Stimulated activated CD4-positive, alpha-beta T cell treated with anti-CD3 and anti-CD28 coated beads, Interleukin-4, amount 100 ng/mL, for 1 hour (primary cell): Measurements from ENCODE around the gene FN1.
A peak's percentile ranks its signal among the peaks of the same experiment; 100 is the strongest.

Experiments
- DNase-seq: peaks from one replicate; pipeline ENCODE4 v3.0.0-alpha.2; 2020

Gene FN1

DNA sequence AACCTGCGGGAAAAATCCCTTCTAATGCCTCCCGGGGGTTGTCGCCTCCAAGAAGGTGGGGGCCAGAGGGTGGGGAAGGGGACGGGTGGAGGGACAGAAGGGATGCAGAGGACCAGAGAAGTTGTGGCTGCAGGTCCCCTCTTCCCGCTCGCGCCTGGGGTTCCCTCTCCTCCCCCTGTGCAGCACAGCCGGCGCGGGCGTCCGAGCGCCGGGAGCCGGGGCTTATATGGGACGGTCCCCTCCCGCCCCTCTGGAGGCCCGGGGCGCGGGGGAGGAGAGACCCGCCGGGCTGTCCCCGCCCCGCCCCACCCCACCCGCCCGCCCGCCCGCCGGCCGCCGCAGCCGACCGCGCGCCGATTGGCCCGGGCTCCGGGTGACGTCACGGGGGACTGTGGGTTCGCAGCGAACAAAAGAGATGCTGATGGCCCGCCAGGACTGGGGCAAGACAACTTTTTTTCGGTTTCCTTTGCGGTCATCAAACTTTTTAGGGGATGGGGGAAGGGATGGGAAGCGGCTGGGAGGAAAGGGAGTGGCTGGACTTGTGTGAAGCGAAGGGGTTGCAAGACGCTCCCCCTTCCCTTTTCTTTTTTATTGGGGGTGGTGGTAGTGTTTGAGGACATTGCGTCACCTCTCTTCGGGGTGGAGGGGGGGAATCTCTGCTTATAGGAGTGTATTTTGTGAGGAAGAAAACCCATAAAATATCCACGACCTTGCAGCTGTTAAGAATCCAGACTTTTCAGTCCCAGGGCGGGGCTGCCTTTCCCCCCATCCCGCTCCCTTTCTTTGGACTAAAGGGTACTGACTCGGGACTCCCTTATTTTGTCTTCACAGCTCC, at the start of gene FN1:
Gene FN1, minus strand, starts transcription at position 199 of the 835 bp plus-strand sequence. CDS start 266 bp downstream, outside the sequence.
- peak; percentile 64 for DNase-seq

DNA sequence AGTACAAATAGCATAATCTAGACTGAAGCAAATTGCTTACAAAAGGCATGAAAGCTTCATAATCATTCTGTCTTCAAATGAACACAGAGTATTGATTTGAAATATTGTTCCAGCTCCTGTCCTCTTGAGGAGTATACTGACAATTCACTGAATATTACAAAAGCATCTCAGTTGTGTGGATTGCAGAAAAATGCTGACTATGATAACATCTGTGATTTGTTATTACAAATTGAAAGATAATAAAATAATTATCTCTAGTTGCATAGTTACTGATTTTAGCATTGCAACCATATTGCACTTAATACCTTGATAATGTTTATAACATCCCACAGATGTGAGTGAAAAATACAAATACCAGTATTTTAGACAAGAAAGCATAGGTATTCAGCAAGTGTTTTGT, 49.2 kb upstream of the FN1 start:
- DNase-seq: no peak

- no peak for DNase-seq
These were observed 48.7 kb upstream of the FN1 start for GRCh38 chr2:215484570-215484969.

DNA sequence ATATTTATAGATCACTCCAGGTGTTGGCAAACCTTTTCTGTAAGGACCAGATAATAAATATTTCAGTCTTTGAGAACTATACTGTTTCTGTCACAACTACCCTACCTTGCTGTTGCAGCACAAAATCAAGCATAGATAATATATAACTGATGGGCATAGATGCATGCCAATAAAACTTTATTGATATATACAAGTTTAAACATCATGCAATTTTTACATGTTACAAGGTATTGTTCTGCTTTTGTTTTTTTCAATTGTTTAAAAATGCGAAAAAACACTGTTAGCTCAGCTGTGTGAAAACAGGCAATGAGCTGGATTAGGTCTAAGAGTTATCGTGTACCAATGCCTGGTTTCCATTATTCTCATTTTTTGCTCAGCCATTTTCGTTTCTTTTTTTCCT, 47.6 kb upstream of the FN1 start:
- DNase-seq: no peak

DNA sequence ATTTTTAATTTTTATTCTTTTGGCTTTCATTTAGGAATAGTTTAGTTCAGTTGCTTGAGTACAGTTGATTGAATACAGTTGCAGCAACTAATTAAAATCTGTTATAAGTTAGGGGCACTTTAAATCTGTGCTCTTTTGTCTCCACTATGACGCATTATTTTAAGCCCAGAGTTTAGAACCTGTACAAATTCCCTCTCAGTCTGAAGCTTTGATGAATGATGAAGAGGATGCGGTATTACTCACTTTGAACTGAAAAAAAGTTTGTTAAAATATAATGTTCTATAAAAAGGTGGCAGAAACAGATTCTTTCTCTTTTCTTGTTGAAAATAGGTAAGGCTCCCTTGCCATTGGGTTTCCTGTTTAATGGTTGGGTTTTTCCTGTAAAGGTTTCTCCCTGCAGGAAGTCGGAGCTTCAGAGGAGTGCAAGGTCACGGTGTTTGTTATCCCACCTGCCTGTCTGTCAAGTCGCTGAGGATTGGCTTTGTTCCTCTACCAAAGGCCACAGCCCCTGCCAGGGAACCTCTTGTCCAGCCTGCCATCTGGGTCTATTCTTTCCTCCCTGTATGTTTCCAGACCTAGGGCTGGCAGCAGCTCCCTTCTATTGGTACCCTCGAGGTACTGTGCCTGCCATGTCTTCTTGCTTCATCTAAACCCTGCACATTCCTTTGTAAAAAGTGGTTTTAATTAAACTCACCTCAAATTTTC, 43.8 kb upstream of the FN1 start:
- DNase-seq: no peak

DNA sequence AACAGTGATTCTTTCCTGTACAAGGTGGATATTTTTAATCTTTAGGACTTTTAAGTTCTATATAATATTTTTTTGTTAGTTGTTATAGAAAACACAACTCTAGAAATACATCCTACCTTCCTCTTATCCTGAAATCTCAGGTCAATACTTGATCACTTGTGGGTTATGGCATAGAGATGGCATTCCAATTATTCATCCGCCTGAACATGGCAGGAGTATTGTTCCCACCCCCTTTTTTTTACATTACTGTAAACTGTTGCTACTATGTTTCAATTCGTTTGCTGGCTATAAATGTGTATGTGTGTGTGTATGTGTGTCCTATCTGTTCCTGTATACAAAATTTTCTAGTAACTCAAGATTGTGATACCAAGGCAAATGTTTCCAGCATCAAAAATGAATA, 43.3 kb upstream of the FN1 start:
- no peak for DNase-seq

DNA sequence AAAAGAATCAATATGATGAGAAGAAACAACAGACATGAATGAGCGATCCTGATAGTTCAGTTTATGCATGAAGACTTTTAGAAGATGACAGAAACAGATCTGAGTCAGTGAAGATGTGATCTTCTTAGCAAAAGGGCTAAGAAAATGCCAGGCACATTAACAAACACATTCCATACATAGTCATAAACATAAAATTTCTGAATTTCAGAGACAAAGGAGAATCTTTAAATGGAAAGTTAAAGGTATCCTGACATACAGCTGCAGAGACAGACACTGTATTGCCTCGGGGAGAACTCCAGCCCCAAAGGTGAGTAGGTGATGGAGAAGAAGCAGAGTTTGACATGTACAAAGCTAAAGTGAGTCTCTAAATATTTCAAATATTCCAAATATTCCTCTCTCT, 40.6 kb upstream of the FN1 start:
- DNase-seq: no peak

- no peak for DNase-seq
These were observed 30.4 kb upstream of the FN1 start for GRCh38 chr2:215466097-215466909.

GRCh38 chr2:215465256-215465655, 29.4 kb upstream of the FN1 start:
- DNase-seq: no peak

DNA sequence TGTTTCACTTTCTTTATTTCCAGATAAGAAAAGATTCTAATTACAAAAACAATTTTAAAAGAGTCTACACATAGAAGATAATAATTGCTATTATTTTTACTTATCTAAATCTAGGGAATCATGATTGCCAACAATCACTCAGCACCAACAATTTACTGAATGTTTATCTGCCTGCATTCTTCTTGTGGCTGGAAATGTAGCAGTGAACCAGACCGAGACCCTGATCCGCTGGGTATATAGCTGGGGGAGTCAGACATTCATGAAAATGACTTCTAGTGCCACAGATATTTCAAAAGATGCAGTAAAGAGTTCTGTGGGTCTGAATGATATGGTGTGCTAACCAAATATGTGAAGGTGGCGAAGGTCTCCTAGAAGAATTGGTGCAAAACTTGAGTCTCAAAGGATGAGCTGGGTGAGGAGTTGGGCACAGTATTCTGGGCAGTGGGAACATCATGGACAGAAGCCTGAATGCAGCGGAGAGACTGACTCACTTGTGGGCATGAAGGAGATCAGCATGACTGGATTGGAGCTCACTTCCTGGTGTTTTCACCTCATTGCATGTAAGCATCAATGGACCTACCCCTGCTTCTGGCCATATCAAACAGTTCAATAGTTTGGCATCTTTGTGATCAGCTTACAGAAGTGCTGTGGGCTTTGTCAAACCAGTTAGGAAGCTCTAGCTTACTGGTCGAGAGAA, 26.1 kb upstream of the FN1 start:
- no peak for DNase-seq

- no peak for DNase-seq
These were observed 25.0 kb upstream of the FN1 start for GRCh38 chr2:215460682-215461382.

DNA sequence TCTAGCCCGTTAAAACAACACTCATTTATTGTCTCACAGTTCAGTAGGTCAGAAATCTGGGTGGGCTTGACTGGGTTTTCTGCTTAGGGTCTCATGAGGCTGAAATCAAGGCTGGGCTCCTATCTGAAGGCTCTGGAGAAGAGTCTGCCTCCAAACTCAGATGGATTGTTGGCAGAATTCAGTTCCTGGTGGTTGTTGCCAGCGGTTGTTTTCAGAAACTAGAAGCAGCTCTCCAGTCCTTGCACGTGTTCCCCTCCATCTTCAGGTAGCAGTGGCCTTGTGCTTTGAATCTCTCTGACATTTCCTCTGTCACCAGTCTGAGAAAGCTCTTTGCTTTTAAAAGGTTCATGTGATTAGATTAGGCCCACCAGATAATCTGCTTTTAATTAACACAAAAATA, 20.1 kb upstream of the FN1 start:
- DNase-seq: no peak

DNA sequence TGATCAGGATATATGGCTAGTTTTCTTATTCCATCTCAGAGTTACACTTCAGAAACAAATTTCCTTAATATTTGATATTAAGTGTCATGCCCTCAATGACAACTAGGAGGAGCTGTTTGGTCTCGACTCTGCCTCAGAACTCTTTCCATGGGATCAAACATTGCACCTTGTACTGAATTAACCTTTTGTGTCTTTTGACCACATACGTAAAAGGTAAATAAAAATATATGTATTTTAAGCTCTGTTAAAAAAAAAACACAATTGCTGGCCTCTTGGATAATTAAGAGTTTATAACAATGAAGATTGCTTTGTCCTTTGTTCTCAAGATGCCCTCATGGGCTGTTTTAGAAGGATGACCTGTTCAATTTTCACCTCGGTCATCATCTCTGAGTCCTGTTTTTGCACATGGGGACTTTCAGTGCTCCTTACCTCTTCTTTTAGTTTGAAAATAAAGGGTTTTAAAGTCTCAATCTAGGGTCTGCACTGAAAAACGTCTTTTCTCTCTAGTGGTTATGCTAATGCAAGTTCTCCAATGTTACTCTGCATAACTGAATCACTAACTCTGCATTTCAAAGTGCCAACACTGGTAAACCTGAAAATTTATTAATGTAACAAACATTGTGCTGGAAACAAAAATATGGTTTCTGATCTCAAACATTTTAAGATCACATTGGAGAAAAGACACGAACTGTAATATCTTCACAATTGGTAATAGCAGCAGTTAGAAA, 18.8 kb upstream of the FN1 start:
- DNase-seq: no peak

DNA sequence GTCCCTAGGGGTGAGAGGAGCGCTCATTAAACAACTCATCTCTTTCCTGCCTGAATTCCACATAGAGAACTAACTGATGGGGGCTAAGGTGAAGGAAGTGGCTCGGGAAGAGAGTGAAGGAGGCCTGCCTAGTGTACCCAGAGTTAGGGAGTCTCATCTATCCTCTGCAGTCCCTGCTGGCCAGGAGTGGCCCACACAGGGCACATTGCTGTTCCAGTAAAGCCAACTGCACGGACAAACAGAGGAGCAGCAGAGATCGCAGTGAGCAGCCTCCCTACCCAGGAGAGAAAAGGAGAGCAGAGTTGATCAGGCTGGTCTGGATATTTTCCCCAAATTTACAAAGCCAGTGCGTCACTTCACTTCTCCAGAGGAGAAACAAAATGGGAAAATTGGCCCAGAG, 16.9 kb upstream of the FN1 start:
- no peak for DNase-seq

DNA sequence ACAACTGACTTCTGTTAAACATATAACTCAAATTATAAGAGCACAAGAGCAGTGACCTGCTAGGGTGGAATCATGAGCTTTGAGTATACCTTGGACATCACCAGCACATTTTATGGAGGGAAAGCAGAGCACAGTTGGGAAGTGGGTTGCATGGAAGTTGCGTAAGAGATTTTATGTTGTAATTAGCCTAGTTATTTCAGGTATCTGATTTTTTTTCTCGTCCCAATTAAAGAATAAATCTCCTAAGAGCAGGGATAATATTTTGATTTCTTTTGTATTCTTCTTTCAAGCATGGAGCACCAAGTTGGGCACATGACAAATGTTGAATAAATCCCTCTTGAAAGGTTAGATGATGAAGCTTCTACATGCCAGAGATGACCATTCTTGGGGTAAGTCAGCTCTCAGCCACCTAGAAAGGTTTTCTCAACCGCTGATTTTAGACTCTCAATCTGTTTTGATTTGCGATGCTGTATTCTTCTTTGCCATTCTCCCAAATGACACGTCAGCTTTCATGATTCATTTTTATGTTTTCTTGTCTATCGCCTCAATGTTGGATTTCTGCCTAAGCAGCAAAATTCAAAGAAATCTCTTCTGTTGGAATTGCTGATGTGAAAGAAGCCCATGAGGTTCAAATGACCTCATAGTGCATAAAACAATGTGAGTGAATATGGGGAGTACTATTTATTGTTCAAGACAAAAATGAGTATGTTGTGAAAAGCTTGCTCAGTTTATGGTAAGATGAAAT, 15.3 kb upstream of the FN1 start:
- DNase-seq: no peak

DNA sequence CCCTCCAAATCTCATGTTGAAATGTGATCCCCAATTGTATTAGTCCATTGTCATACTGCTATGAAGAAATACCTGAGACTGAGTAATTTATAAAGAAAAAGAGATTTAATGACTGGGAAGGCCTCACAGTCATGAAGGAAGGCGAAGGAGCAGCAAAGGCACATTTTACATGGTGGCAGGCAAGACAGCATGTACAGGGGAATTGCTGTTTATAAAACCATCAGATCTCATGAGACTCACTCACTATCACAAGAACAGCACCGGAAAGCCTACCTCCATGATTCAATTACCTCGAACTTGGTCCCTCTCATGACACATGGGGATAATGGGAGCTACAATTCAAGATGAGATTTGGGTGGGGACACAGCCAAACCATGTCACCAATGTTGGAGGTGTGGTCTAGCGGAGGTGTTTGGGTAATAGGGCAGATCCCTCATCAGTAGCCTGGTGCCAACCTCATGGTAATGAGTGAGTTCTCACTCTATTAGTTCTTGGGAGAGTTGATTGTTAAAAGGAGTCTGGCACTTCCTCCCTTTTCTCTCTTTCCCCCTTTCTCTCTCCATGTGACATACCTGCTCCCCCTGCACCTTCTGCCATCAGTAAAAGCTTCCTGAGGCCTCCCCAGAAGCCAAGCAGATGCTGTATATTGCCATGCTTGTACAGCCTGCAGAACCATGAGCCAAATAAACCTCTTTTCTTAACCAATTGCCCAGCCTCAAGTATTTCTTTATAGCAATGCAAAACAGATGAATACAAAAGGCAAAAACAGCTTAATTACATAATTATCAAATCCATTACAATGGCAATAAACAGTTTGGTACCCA, 14.5 kb upstream of the FN1 start:
- DNase-seq: no peak

DNA sequence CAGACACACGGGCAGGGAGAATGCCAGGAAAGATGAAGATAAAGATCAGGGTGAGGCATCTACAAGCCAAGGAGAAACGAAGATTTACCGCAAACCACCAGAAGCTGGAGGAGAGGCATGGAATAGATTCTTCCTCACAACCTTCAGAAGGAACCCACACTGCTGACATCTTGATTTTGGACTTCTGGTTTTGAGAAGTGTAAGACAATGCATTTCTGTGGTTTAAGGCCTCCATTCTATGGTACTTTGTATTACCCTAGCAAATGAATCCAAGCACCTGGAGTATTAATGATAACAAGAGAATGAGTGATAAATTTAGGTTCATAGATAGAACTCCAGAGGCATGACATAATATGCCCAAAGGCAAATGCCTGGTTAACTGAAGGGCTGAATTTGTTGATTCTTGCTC, 11.8 kb upstream of the FN1 start:
- no peak for DNase-seq

DNA sequence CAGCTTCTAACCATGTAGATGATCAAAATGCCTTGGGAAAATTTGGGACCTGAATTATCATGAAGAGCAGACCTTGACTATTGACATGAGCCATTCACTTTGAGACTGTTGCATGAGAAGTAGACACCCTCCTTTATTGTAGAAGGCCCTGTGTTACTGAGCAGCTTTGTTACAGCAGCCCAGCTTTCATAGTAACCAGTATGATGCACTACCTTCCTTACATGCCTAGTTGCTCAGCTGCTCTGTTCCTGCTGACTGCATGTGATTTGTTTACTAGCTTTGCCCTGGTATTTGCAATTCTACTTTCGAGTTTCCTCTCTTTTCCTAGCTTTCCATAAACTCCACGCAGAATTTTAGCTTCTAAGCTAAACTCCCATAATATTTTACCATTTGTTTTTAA, 11.2 kb upstream of the FN1 start:
- DNase-seq: no peak

GRCh38 chr2:215442401-215442787, 6.5 kb upstream of the FN1 start:
- no peak for DNase-seq
